Nephron progenitor cell (in vitro differentiated cells): ENCODE data around the gene ZNF639.

ENCODE experiments used
- DNase-seq: peaks from one replicate; pipeline ENCODE4 v3.0.0; 2021
- H3K27ac Mint-ChIP-seq: 2 replicates; pipeline ENCODE4 v1.8.0; 2021; ENCODE audit warnings: mild to moderate bottlenecking, moderate library complexity, mixed read lengths
- H3K27me3 Mint-ChIP-seq: 2 replicates; pipeline ENCODE4 v1.8.0; 2021; ENCODE audit warnings: mild to moderate bottlenecking, low read depth, mixed read lengths; ENCODE audit not compliant: poor library complexity
- H3K36me3 Mint-ChIP-seq: 2 replicates; pipeline ENCODE4 v1.8.0; 2021; ENCODE audit warnings: low read depth, mixed read lengths
- H3K4me1 Mint-ChIP-seq: 2 replicates; pipeline ENCODE4 v1.8.0; 2021; ENCODE audit warnings: mixed read lengths
- H3K4me3 Mint-ChIP-seq: 2 replicates; pipeline ENCODE4 v1.8.0; 2021; ENCODE audit warnings: mild to moderate bottlenecking, moderate library complexity, mixed read lengths
- H3K9me3 Mint-ChIP-seq: 2 replicates; pipeline ENCODE4 v1.8.0; 2021; ENCODE audit warnings: mild to moderate bottlenecking, moderate library complexity, mixed read lengths
- TF ChIP-seq, protein P1 (sequence below): fragments of 200-600 bp; sonication (generic); IDR thresholded peaks from 2 replicates; pipeline ENCODE4 v1.5.0; 2021; ENCODE audit warnings: antibody characterized with exemption

ZNF639 gene

DNA sequence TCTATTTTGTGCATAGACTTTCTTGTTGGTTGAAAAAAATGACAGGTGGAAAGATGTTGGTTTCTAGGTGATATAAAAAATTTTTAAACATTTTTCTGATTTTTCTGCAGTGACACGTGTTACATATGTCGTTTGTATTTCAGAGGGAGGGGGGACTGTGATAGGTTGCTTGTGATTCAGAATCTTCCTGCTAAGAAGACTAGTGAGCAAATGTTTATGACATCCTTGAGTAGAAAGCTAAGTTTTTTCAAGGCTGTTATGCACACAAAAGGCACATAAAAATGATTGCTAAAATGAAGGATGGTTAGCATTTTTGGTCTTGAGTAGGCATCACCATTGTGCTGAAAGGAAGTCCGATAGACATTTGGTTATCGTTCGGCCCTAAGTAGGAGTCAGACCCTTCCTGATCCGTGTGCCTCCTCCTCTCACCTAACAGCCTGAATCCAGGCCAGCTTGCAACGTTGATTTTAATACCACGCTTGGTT, 1.5 kb downstream of the ZNF639 start:
- no peaks in the 10 kb centered on the region for H3K9me3 Mint-ChIP-seq
- peaks cover 34% of the 10 kb centered on the region for H3K36me3 Mint-ChIP-seq
- peak overlapping the region; percentile 22 for H3K27ac Mint-ChIP-seq
- peaks cover 2% of the 10 kb centered on the region for H3K27me3 Mint-ChIP-seq
- H3K4me3 Mint-ChIP-seq, result peak overlapping the region; percentile 92
- TF ChIP-seq, protein P1, sequence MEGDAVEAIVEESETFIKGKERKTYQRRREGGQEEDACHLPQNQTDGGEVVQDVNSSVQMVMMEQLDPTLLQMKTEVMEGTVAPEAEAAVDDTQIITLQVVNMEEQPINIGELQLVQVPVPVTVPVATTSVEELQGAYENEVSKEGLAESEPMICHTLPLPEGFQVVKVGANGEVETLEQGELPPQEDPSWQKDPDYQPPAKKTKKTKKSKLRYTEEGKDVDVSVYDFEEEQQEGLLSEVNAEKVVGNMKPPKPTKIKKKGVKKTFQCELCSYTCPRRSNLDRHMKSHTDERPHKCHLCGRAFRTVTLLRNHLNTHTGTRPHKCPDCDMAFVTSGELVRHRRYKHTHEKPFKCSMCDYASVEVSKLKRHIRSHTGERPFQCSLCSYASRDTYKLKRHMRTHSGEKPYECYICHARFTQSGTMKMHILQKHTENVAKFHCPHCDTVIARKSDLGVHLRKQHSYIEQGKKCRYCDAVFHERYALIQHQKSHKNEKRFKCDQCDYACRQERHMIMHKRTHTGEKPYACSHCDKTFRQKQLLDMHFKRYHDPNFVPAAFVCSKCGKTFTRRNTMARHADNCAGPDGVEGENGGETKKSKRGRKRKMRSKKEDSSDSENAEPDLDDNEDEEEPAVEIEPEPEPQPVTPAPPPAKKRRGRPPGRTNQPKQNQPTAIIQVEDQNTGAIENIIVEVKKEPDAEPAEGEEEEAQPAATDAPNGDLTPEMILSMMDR, result no peak
- DNase-seq, result no peak
- peaks cover 31% of the 10 kb centered on the region for H3K4me1 Mint-ChIP-seq

DNA sequence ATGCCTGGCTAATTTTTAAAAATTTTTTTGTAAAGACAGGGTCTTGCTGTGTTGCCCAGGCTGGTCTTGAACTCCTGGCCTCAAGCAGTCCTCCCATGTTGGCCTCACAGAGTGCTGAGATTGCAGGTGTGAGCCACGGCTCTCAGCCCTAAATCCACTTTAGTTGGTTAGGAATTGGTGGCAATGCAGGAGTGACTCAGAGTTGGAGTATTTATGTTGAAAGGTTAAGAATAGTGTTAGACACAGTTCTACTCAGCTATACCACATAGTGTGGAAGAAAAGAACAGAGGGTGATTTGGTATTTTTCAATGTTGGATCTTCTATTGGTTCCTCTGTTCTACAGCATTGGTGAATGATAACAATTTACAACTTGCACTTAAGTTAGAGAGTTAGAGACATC, 7.6 kb downstream of the ZNF639 start:
- Mint-ChIP-seq H3K36me3 (peaks cover 84% of the 10 kb centered on the region), H3K4me3 (no peak overlapping the region), H3K27me3 (no peaks in the 10 kb centered on the region), H3K9me3 (no peaks in the 10 kb centered on the region), H3K27ac (no peak overlapping the region), H3K4me1 (peaks cover under 1% of the 10 kb centered on the region)
- no peak for DNase-seq
- TF ChIP-seq, protein P1, result no peak

DNA sequence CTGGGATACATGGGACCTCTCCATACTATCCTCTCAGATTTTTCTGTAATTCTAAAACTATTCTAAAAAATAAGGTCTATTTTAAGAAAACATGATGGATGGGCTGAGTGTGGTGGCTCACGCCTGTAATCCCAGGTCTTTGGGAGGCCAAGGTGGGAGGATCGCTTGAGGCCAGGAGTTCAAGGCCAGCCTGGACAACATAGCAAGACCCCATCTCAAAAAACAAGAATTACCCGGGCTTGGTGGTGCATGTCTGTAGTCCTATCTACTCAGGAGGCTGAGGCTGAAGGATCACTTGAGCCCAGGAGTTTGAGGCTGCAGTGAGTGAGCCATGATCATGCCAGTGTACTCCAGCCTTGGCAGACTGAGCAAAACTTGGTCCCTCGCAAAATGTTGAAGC, 9.4 kb downstream of the ZNF639 start:
- Mint-ChIP-seq H3K36me3 (peaks cover 95% of the 10 kb centered on the region), H3K27me3 (no peaks in the 10 kb centered on the region), H3K4me1 (no peaks in the 10 kb centered on the region), H3K4me3 (no peak overlapping the region), H3K27ac (no peak overlapping the region), H3K9me3 (no peaks in the 10 kb centered on the region)
- TF ChIP-seq, protein P1, result no peak
- DNase-seq, result no peak

DNA sequence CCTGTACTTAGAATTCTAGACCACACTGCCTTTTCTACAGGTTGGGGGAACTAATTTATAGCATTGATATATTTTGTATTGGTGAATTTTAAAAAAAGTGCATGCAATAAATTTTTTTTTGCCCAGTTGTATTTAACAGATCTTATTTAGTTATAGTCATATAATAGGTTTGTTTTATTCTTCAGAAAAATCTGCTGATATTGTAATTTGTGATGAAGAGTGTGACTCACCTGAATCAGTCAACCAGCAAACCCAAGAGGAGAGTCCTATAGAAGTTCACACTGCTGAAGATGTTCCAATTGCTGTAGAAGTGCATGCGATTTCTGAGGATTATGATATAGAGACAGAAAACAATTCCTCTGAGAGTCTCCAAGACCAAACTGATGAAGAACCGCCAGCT, 10.3 kb downstream of the ZNF639 start:
- Mint-ChIP-seq H3K27ac (peak overlapping the region; percentile 62), H3K36me3 (peaks cover 95% of the 10 kb centered on the region), H3K4me3 (no peak overlapping the region), H3K4me1 (no peaks in the 10 kb centered on the region), H3K9me3 (peaks cover 2% of the 10 kb centered on the region), H3K27me3 (no peaks in the 10 kb centered on the region)
- no peak for DNase-seq
- TF ChIP-seq, protein P1, result no peak

DNA sequence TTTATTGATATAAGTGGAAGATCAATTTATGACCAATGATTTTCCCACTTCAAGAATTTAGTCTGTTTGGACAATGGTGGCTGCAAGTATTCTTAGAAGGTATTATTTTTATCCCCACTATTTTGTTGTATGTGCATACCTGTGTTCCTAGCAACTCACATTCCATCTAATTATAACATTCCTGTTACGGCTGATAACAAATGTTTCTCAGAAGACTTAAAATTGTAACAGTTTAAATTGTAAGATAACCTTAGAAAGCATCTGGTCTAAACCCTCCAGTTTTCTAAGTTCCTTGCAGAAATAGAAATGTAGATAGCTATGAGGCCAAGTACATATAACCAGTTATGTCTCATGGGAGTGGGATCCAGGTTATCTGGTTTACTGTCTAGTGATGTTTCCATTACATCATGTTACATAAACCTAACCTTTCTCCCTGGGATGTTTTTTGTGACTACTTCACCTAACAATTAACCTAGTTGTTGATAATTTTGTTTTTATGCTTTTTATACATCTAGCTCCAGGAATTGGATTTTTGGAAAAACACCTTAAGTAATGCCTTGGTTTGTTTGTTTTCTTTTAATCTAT, 13.6 kb downstream of the ZNF639 start:
- DNase-seq, result no peak

More for the DNA sequence above, 13.6 kb downstream of the ZNF639 start:
- H3K36me3 Mint-ChIP-seq, result peaks cover 80% of the 10 kb centered on the region
- TF ChIP-seq, protein P1, result no peak
- H3K4me1 Mint-ChIP-seq, result no peaks in the 10 kb centered on the region
- H3K9me3 Mint-ChIP-seq, result peaks cover 5% of the 10 kb centered on the region
- H3K27ac Mint-ChIP-seq, result no peak overlapping the region
- no peak overlapping the region for H3K4me3 Mint-ChIP-seq
- H3K27me3 Mint-ChIP-seq, result no peaks in the 10 kb centered on the region
